Activated T-cell treated with anti-CD3 and anti-CD28 coated beads for 4 hours (primary cell): ENCODE measurements around the gene GRAMD4.

Experiments
- DNase-seq: peaks from one replicate; pipeline ENCODE4 v3.0.0-alpha.2; 2020

The GRAMD4 gene

DNA sequence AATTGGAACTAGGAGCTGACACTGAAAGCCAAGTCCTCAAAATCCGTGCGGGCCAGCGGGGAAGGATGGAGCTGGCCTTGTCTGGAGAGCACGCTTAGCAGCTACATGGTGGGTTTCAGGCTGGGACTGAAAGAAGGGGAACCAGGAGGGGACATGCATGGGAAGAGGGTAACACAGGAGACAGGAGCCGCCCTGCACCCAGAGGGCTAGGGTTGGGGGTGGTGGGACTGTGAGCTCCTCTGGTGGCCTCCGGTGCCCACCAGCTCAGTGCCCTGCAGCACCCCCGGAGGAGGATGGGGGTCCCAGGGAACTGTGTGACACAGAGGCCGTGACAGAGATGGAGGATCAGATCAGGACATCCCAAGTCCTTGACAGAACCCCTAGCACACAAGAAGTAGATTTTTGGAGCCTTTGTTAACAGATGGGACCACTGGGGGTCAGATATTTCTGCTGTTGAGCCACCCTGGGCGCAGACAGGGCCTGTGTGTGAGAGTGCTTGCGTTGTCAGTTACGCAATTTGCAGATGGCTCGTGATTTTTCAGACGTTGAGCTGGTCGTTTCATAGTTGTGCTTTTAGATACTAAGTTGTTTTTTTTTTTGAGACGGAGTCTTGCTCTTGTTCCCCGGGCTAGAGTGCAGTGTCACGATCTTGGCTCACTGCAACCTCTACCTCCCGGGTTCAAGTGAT, 21.3 kb upstream of the GRAMD4 start:
- DNase-seq = no peak

DNA sequence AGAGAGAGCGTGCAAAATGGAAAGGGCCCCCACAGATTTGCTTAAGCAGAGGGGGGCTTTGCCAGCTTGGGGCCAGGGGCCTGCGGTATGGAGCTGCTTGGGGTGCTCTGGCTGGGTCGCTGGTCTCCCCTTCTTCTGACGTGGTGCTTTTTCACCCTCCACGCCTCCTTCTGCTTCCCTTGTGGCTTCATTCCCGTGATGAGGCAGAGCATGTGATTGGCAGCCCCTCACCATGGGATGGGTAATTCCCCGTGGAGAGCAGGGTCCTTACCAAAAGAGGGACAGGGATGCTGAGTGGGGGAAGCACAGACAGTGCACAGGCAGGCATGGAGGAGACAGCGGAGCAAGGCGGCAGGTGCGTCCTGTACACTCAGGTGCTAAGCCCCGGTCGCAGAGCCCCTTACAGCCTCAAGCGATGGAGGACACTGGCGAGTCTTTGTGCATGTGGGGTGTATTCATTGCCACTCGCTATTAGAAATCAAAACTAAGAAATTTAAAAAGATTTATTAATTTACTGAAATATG, 19.9 kb upstream of the GRAMD4 start:
- no peak for DNase-seq

DNA sequence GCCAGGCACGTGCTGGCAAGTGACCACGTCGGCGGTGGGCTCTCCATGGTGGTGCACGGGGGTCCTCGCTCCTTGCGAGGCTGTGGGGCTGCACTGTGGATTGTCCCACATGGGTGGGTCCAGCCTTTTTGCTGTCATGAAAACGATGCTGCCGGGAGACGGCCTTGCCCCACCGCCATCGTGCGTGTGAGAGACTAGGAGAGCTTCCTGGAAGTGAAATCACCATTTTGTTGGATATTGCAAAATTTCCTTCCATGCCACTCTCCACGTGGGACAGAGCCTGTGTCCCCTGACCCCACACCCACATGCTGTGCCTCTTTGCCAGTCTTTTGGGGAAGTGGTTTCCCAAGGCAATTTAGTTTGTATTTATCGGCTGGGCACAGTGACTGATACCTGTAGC, 18.2 kb upstream of the GRAMD4 start:
- no peak for DNase-seq

DNA sequence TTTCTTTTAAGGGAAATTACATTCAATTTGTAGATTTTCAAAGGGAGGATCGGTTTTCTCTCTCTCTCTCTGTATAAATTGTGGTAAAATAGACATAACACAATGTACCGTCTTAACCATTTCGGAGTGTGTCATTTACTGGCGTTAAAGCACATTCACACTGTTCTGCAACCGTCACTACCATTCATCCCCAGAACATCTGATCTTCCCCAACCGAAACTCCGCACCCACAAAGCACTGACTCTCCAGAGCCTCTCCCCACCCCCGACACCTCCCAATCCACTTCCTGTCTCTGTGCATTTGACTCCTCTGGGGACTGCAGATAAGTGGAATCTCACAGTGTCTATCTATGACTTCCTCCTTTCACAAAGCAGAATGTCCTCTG, 15.9 kb upstream of the GRAMD4 start:
- no peak for DNase-seq

DNA sequence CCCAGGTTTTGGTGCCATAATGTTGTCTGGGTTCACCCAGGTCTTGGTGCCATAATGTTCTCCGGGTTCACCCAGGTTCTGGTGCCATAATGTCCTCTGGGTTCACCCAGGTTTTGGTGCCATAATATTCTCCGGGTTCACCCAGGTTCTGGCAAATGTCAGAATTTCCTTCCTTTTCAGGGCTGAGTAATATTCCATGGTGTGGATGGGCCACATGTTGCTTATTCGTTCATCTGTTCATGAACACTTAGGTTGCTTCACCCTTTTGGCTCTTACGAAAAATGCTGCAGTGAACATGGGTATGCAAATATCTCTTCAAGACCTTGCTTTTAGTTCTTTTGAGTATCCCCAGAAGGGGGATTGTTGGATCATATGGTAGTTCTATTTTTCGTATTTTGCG, 15.1 kb upstream of the GRAMD4 start:
- no peak for DNase-seq

DNA sequence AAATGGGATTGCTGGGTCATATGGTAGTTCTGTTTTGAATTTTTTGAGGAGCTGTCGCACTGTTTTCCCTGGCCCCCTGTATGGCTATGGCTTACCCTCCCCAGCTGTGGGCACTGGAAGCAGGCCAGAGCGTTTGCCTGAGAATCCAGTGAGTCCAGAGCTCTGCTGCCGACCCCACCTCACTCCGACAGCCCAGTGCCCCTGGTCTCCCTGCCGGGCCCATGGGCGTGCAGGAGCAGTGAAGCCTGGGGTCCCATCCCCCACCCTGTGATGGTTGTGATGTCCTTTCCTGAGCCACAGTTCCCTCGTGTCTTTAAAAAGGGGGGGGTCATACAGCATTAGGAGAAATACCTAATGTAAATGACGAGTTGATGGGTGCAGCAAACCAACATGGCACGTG, 13.3 kb upstream of the GRAMD4 start:
- DNase-seq = no peak

DNA sequence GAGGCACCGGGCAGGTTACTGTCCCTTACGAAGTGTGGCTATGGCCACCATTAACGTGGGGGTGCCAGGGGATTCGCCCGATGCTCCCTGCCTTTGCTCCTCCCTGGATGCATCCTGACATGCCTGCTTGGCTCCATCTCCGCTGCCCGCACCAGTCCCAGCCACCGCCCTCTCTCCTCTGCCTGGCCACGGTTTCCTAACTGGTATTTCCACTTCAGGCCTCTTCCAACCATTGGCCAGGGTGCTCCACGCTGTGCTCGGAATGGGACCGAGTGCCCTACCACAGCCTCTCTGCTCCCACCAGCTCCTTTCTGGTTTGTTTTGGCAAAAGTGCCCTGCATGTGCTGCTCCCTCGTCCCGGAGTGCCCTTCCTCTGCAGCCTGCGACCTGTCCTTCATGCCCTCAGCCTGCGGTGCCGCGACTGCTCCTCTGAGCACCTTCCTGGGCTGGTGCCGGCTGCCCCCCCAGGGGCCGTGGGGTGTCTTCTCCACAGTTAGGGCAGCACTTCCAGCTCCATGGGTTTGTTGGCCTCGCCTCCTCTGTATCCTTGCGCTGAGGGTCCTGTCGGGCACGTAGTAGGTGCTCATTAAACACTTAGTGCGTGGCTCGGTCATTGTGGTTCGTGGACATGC, 12.6 kb upstream of the GRAMD4 start:
- no peak for DNase-seq

DNA sequence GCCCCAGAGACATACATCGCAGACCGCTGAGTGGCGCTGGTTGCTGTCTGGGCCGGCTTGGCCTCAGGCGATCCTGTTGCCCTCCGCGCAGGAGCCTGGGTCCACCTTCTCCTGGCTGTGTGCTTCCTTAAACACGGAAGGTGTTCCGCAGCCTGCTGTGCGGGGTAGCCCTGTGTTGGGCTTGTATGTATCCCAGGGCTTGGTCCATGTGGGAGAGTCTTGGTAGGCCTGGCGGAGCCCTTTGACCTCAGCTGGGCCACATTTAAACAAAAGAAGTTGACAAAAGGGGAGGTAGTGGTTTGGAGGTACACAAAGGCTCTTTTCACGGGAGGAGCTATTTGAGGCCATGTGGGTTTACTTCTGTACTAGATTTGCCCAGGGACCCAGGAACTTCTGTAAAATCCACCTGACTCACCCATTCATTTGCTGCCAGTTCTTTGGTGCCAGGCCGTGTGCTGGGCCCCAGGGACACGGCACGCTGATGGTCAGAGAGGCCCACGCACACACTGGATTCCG, 11.0 kb upstream of the GRAMD4 start:
- no peak for DNase-seq

DNA sequence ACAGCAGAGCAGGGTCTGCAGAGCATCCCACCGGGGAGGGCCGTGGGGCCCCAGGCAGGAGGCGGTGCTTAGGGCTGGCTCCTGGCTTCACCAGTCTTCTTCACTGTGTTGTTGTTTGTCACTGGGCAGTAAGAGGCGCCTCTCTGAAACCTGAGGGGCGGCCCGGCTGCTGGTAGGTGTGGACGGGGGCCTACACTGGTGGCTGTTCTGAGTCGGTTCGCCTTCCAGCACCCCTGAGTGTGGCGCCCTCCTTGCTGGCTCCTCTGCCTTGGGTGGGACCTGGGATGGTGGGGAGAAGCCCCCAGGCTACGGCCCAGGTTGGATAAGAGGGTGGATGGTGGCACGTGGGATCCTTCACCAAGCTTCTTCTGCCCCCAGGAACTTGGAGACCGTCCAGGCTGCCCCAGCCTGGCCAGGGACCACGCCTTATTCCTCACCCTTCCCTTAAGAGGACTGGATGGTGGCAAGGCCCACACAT, 10.4 kb upstream of the GRAMD4 start:
- DNase-seq = no peak

DNA sequence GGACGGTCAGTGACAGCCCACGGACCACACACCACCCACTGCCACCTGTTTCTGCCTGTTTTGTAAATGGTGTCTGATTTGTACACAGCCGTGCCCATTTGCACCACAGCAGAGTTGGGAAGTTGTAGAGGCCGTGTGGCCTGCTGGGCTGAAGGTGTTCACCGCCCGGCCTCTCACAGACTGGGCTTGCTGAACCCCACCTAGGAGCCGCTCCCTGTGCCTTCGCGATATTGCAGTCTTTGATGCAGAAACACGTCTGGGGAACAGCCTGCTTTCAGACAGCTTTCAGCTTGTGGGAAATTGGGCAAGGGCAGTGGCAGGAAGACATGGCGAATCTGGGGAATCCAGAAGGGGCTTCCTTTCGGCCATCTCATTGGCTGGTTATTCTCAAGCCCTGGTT, 9.8 kb upstream of the GRAMD4 start:
- no peak for DNase-seq

DNA sequence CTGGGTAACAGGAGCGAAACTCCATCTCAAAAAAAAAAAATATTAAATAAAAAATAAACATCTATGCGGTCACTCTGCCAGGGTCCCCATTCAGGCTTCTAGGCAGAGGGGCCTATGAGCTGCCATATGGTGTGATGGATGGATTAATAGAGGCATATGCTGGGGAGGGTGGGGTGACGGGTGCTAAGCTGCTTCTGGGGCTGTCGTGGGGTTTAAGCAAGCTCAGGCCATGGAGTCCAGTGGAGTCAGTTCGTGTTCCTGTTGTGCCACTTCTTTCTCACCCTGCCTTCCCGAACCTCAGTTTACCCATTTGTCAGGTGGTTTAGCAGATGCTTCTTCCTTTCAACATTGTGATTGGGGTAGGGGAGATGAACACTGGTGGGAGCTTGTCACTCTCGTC, 9.0 kb upstream of the GRAMD4 start:
- no peak for DNase-seq

DNA sequence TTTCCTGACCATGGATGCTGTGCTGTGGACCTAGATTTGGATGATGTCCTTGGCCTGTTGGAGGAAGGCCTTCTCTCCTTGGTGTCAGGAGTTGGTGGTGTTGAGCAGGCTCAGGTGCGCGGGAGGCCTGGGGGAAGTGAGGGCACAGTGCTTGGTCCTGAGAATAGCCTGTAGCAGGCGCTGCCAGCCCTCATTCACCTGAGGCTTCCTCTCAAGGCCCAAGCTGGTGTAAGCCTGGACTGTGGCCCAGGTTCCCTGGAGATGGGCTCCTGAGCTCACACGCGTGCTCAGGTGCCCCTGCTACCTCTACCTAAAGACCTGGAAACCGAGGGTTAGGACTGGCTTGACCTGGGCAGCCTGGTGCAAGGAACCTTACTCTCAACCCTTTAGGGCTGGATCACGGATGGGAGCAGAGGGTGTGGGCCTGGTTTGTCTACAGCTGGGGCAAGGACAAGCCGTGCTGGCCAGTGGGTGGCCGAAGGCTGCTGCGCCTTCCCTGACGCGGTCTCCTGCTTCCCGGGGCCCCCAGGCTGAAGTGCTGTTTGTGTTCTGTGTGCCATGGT, 7.8 kb upstream of the GRAMD4 start:
- no peak for DNase-seq

DNA sequence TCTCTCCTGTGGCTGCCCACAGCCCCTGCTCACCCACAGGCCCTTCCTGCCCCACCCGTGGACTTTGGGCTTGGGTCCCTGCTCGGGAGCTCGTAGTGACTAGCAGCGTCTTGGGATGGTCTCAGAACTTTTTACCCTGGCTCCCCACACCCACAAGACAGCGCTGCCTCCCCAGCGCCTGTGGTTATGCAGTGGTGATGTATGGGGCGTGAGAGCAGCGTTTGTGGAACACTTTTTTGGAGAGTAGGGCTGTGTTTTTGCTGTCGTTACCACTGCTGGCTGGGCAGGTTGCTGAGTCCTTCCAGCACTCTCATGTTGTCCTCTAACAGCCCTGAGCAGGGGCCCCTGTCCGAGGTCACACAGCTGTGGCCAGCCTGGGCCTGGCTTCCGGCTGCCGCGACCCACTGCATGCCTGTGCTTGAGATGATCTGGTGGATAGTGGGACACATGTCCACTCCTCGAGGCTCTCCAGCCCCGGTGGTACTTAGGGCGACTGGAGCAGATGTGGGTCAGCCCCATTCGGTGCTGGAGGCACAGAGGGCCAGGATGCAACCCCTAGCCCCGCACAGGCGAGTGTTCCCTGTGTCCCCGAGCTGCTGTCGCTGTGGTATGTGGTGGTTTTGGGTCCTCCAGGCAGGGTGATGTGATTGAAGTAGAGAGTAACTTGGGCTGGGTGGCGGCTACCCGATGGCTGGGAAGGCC, 7.1 kb upstream of the GRAMD4 start:
- peak; percentile 32 for DNase-seq

DNA sequence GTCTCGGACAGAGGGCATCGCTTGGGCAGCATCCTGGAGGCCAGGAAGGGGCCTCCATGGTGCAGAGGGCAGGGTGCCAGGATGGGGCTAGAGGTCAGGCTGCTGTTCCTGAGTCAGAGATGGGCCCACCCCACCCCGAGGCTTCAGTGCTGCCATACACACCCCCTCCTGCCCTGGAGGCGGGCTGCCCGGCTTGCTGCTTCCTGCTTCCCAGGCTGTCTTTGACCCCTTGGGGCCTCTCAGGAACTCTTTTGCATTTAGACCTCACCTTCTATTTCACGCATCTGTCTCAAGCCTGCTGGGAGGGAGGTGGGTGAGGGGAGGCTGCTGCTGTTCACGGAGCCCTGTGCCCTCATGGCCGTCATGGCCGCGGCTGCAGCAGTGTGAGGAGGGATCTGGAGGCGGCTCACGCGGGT, 6.6 kb upstream of the GRAMD4 start:
- DNase-seq = no peak

DNA sequence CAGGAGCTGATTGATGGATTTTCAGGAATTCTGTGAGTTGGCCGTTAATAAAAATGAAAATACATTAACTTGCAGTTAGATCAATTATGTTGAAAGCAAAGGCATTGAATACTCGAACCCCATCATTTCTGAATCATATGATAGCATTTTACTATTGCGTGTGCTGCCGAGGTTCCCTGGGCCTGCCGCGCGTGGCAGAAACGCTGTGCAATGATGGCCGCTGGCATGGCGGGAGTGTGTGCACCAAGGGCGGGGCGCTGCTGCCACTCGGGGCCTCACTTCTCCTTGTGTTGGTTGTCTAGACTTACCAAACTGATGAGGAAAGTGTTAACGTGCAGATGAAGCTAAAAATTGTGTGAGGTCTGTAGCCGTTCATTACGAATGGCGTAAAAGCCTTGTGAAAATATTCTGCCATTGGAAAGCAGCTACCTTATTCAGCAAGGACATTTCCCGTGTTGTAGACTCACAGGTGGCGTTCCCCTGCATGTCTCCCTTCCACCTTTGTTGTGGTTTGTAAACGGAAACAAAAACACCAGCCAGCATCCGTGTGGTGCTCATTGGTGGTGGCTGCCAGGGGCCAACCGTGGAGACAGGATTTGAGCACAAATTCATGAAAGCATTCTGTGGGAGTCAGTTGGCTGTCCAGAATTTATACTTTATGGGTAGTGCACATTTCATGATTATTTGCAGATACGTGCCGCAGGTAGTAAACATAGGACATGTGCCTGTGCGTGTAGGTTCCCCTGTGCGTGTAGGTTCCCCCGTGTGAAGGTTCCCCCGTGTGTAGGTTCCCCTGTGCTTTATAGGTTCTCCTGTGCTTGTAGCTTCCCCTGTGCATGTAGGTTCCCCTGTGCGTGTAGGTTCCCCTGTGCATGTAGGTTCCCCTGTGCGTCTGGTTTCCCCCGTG, 5.9 kb upstream of the GRAMD4 start:
- DNase-seq = peak; percentile 42

DNA sequence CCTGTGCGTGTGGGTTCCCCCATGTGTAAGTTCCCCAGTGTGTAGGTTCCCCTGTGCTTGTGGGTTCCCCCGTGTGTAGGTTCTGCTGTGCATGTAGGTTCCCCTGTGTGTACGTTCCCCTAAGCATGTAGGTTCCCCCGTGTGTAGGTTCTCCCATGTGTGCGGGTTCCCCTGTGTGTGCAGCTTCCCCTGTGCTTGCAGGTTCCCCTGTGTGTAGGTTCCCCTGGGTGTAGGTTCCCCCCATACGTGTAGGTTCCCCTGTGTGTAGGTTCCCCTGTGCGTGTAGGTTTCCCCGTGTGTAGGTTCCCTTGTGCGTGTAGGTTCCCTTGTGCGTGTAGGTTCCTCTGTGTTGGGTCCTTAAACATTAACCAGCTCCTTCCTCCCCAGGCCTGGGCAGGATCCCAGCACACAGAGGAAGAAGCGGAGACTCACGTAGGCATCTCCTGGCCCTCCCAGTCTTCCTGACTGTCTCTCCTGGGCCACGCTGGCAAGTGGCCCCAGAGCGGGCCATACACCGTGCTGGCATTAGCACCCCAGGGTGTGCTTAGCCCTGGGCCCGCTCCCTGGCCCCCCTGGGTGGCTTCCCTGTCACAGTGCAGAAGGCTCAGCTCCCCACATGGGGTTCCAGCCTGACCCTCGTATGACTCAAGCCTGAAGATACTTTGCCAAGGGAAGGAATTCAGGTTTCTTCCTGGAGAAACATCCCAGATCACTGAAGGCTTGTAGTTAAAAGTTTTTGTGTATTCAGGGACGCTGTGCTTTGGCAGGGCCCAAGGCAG, 2.8 kb upstream of the GRAMD4 start:
- DNase-seq = no peak

DNA sequence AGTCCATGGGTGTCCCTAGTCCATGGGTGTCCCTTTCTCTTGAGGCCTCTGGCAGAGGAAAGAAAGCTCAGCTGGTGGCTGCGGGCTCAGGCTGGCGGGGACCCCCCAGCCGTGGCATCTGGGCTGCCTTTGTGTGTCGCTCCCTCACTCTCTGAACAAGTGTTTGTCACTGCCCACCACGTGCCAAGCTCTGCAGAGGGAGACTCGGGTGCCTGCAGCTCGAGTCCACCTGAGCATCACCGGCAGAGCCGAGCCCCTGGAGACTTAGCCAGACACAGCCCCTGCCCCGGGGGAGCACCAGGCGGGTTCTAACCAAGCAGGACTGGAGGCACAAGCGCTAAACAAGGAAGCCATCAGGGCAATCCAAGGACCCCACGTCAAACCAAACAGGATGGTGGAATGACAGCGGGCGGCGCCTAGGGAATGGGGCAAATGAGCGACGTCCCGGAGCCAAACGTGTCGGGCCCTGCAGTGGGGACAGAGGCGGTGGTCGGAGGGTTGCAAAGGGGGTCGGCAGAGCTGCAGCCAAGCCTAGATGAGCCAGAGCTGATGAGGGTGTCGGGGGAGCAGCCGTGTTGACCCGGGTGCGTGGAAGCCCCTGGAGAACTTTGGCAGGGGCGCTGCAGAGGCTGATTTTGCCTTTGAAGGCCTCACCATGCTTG, 2.1 kb upstream of the GRAMD4 start:
- DNase-seq = no peak

DNA sequence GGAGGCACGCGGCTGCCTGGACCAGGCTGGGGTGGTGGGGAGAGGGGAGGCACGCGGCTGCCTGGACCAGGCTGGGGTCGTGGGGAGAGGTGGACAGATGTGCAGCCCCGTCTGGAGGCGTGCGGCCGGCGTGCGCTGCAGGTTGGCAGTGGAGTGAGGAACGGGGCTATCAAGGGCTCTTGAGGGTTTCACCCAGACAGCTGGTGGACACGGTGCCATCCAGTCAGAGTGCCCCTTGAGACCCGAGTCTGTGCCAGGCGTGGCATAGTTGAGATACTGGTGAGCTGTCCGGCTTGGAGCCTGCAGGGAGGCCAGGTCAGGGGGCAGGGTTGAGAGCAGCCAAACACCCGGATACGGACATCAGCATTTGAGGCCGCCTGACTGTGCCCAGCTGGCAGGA, 1.5 kb upstream of the GRAMD4 start:
- no peak for DNase-seq

DNA sequence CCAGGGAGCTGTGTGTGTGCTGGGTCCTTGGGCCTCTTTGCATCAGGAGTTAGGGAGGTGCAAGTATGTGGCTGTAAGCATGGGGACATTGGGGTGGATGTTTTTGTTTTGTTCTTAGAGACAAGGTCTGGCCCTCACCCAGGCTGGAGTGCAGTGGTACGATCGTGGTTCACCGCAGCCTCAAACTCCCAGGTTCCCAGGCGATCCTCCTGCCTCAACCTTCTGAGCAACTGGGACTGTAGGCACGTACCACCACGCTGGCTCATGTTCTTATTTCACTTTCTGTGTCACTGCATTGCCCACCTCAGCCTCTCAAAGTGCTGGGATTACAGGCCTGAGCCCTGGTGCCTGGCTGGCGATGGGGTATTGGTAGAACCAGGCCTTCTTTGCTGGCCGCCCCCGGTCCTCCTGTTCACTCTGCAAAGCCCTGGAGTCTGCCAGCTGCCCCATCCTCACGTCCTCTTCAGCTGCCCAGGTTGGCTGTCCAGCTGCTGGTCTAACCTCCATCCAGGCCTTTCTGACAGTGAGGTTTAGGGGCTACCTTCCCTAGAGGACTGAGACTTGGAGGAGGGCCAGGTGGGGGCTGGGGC, 851 bp upstream of the GRAMD4 start:
- DNase-seq = no peak

DNA sequence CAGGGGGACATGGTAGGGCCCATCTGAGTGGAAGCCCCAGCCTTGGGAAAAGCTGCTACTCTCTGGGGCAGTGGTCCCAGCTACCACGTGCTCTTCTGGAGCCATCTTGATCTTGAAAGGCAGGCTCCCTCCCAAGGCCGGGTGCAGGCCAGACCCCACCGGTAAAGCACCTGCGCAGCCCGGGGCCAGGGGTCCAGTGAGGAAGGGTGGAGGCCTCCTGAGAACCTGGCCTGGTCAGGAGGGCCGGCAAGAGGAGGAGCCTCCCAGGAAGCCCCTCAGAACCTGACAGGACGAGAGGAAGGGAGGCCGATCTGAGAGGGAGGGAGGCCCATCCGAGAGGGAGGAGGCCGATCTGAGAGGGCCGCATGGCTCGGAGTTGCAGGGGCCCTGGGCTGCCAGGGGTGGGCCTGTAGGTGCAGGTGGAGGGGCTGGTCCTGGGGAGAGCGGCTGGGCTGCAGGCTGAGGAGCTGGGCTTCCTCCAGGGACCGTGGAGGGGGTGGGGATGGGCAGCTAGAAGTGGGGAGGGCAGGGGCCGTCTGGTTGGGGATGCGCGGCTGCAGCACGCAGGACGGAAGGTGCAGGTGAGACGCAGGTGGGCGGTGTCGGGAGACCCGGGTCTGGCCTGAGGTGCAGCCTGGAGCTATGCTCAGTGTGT, 529 bp downstream of the GRAMD4 start:
- no peak for DNase-seq
